Measurements from ENCODE around the gene CPEB2. TPM values are rescaled to one million over a fixed set of nuclear protein-coding genes. Genes with fewer than 3 reads are reported as not detected.
"Not testable (repeated sequence)": the region's sequence is repeated elsewhere in the genome, so short reads cannot be mapped to it uniquely, and the experiment has no call there.

The CPEB2 gene
- total RNA-seq, 2 donors from 2014 or later = 17.2 to 29.3 TPM

DNA sequence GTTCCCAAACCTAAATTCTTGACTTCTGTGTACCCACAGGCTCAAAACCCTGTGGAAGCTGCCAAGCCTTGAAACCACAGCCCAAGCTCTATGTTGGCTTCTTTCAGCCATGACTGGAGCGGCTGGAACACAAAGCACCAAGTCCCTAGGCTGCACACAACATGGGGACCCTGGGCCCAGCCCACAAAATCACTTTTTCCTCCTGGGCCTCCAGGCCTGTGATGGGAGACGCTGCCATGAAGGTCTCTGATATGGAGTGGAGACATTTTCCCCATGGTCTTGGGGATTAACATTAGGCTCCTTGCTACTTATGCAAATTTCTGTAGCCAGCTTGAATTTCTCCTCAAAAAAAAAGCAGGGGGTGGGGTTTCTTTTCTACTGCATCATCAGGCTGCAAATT, 84.0 kb downstream of the CPEB2 start:
- not testable (repeated sequence) for DNase-seq; H3K36me3 Mint-ChIP-seq (ENCODE audit: low read depth); H3K9me3 ChIP-seq (ENCODE audit: control insufficient read depth, low read length, poor library complexity, severe bottlenecking); H3K27ac Mint-ChIP-seq; H3K4me1 Mint-ChIP-seq; H3K4me3 Mint-ChIP-seq; ATAC-seq
- H3K27me3 Mint-ChIP-seq = peaks cover 16% of the 10 kb centered on the region

DNA sequence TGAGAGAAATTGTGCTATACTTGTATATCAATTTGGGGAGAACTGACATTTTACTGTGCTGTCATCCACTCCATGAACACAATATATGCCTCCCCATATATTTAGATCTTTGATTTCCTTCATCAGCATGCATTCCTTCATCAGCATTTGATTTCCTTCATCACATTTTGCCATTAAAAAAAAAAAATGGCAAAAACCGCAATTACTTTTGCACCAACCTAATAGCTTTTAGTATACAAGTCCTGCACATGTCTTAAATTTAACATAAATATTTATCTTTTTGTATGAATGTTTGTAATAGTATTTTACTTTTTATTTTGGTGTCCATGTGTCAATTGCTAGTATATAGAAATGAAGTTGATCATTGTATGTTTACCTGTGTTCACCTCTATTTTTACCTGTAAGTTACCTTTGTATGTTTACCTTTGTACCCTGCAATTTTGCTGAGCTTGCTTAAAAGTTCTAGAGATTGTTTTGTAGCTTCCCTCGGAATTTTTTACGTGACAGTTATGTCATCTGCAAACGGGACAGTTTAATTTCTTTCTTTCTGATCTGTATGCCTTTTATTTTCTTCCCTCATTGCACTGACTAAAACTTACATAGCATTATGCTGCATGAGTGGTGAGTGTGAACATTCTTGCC, 86.2 kb downstream of the CPEB2 start:
- Mint-ChIP-seq H3K4me1 (peaks cover 4% of the 10 kb centered on the region), H3K27ac (no peak overlapping the region), H3K4me3 (no peak overlapping the region), H3K27me3 (peaks cover 22% of the 10 kb centered on the region), H3K36me3 (ENCODE audit: low read depth) (peaks cover 2% of the 10 kb centered on the region)
- ATAC-seq (no peak), DNase-seq (no peak)
- no peaks in the 10 kb centered on the region for H3K9me3 ChIP-seq (ENCODE audit: control insufficient read depth, low read length, poor library complexity, severe bottlenecking)

GRCh38 chr4:15089979-15090378, 87.7 kb downstream of the CPEB2 start:
- ATAC-seq (no peak), DNase-seq (no peak)
- no peaks in the 10 kb centered on the region for H3K9me3 ChIP-seq (ENCODE audit: control insufficient read depth, low read length, poor library complexity, severe bottlenecking)
- peaks cover 4% of the 10 kb centered on the region for H3K4me1 Mint-ChIP-seq
- H3K27me3 Mint-ChIP-seq = peaks cover 22% of the 10 kb centered on the region
- peaks cover 3% of the 10 kb centered on the region for H3K36me3 Mint-ChIP-seq (ENCODE audit: low read depth)
- no peak overlapping the region for H3K27ac Mint-ChIP-seq
- no peak overlapping the region for H3K4me3 Mint-ChIP-seq

DNA sequence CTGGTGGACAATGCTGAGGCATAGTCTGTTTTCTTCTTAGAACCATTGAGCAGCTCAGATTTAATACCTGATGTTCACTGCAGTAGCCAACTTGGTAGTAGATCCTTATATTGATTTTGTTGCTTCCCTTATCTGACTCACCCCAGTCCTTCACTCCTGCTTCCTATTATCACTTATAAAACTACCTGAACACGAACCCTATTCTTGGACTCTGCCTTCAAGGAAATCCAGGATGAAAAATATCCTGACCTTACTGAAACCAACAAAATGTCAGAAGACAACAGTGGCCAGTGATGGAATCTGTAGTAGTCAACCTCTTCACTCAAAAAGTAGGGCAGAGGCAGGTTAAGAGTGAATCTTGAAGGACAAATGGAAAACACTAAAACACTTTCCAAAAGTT, 98.1 kb downstream of the CPEB2 start:
- no peak overlapping the region for H3K4me3 Mint-ChIP-seq
- no peaks in the 10 kb centered on the region for H3K9me3 ChIP-seq (ENCODE audit: control insufficient read depth, low read length, poor library complexity, severe bottlenecking)
- no peak for ATAC-seq
- DNase-seq = no peak
- H3K36me3 Mint-ChIP-seq (ENCODE audit: low read depth) = no peaks in the 10 kb centered on the region
- H3K27ac Mint-ChIP-seq = no peak overlapping the region
- H3K4me1 Mint-ChIP-seq = no peaks in the 10 kb centered on the region
- H3K27me3 Mint-ChIP-seq = peaks cover 12% of the 10 kb centered on the region

- Mint-ChIP-seq H3K27ac (no peak overlapping the region), H3K27me3 (peaks cover 12% of the 10 kb centered on the region), H3K4me1 (no peaks in the 10 kb centered on the region), H3K36me3 (ENCODE audit: low read depth) (no peaks in the 10 kb centered on the region), H3K4me3 (no peak overlapping the region)
- DNase-seq (no peak), ATAC-seq (no peak)
- no peaks in the 10 kb centered on the region for H3K9me3 ChIP-seq (ENCODE audit: control insufficient read depth, low read length, poor library complexity, severe bottlenecking)
These were observed 98.9 kb downstream of the CPEB2 start for GRCh38 chr4:15100994-15101695.

DNA sequence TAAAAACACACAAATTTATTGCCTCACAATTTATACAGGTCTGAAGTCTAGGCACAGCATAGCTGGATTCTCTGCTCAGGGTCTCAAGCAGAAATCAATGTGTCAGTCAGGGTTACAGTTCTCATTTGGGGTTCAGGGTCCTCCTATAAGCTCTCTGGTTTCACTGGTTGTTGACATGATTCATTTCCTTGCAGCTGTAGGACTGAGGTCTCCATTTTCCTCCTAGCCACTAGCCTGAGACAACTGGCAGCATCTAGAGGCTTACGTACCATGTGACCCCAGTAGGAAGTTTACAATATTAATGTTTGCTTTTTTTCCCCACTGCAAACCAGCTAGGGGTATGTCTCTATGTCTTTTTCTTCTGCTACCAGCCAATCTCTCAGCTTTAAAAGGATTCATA, 102.5 kb downstream of the CPEB2 start:
- Mint-ChIP-seq H3K27me3 (peaks cover 14% of the 10 kb centered on the region), H3K4me1 (no peaks in the 10 kb centered on the region), H3K4me3 (no peak overlapping the region), H3K36me3 (ENCODE audit: low read depth) (no peaks in the 10 kb centered on the region), H3K27ac (no peak overlapping the region)
- DNase-seq (no peak), ATAC-seq (no peak)
- H3K9me3 ChIP-seq (ENCODE audit: control insufficient read depth, low read length, poor library complexity, severe bottlenecking) = no peaks in the 10 kb centered on the region

DNA sequence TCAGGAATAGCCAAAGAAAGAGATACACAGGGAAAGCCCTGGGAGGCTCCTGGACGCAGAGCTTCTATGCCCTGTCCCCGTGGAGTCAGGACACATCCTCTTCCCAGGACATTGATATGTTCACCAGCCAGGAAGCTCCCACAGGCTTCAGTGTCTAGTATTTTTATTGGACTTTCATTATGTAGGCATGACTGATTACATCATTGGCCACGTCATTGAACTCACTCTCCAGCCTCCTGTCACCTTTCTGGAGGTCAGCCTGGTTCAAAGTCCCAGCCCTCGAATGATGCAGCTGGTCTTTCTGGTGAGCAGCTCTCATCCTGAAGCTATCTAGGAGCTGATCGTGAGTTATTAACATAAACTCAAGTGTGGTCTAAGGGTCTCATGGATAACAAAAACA, 104.1 kb downstream of the CPEB2 start:
- ATAC-seq (no peak), DNase-seq (no peak)
- H3K27ac Mint-ChIP-seq = no peak overlapping the region
- H3K9me3 ChIP-seq (ENCODE audit: control insufficient read depth, low read length, poor library complexity, severe bottlenecking) = no peaks in the 10 kb centered on the region
- no peaks in the 10 kb centered on the region for H3K4me1 Mint-ChIP-seq
- H3K4me3 Mint-ChIP-seq = no peak overlapping the region
- no peaks in the 10 kb centered on the region for H3K36me3 Mint-ChIP-seq (ENCODE audit: low read depth)
- H3K27me3 Mint-ChIP-seq = peaks cover 7% of the 10 kb centered on the region

GRCh38 chr4:15109600-15109999, 107.3 kb downstream of the CPEB2 start:
- Mint-ChIP-seq H3K4me3 (no peak overlapping the region), H3K4me1 (no peaks in the 10 kb centered on the region), H3K27ac (no peak overlapping the region), H3K27me3 (peaks cover 7% of the 10 kb centered on the region), H3K36me3 (ENCODE audit: low read depth) (no peaks in the 10 kb centered on the region)
- DNase-seq (no peak), ATAC-seq (no peak)
- no peaks in the 10 kb centered on the region for H3K9me3 ChIP-seq (ENCODE audit: control insufficient read depth, low read length, poor library complexity, severe bottlenecking)

- no peaks in the 10 kb centered on the region for H3K9me3 ChIP-seq (ENCODE audit: control insufficient read depth, low read length, poor library complexity, severe bottlenecking)
- no peak for ATAC-seq
- H3K36me3 Mint-ChIP-seq (ENCODE audit: low read depth) = no peaks in the 10 kb centered on the region
- no peak for DNase-seq
- peaks cover 7% of the 10 kb centered on the region for H3K27me3 Mint-ChIP-seq
- no peak overlapping the region for H3K27ac Mint-ChIP-seq
- no peak overlapping the region for H3K4me3 Mint-ChIP-seq
- no peaks in the 10 kb centered on the region for H3K4me1 Mint-ChIP-seq
These were observed 107.9 kb downstream of the CPEB2 start for GRCh38 chr4:15110120-15110571.

GRCh38 chr4:15116509-15117079, 114.3 kb downstream of the CPEB2 start:
- peaks cover 4% of the 10 kb centered on the region for H3K27me3 Mint-ChIP-seq
- no peak overlapping the region for H3K4me3 Mint-ChIP-seq
- no peak for DNase-seq
- no peaks in the 10 kb centered on the region for H3K4me1 Mint-ChIP-seq
- no peak overlapping the region for H3K27ac Mint-ChIP-seq
- no peak for ATAC-seq
- H3K36me3 Mint-ChIP-seq (ENCODE audit: low read depth) = peaks cover 2% of the 10 kb centered on the region
- H3K9me3 ChIP-seq (ENCODE audit: control insufficient read depth, low read length, poor library complexity, severe bottlenecking) = peaks cover 9% of the 10 kb centered on the region

- Mint-ChIP-seq H3K27me3 (peaks cover 4% of the 10 kb centered on the region), H3K4me3 (no peak overlapping the region), H3K4me1 (no peaks in the 10 kb centered on the region), H3K36me3 (ENCODE audit: low read depth) (peaks cover 2% of the 10 kb centered on the region), H3K27ac (no peak overlapping the region)
- ATAC-seq (no peak), DNase-seq (no peak)
- peaks cover 9% of the 10 kb centered on the region for H3K9me3 ChIP-seq (ENCODE audit: control insufficient read depth, low read length, poor library complexity, severe bottlenecking)
These were observed 115.1 kb downstream of the CPEB2 start for GRCh38 chr4:15117270-15117946.

DNA sequence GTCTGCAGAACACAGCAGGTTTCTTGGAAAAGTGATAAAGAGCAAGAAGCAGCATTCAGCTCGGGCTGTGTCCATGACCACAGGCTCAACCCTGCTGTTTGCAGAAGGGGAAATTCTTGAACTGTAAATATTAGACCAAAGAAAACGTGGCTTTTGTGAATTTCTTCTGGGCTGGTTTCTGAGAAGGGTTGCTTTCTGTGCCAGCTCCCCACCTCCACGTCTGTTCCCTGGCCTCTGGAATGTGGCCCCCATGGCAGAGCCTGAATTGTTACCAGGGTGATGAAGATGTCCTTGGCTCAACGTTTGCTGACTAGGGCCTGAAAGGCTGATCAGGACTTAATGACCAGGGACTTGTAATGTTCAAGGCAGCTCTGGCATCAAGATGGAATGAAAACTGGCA, 116.0 kb downstream of the CPEB2 start:
- DNase-seq (no peak), ATAC-seq (no peak)
- Mint-ChIP-seq H3K27me3 (peaks cover 4% of the 10 kb centered on the region), H3K36me3 (ENCODE audit: low read depth) (peaks cover 2% of the 10 kb centered on the region), H3K4me1 (no peaks in the 10 kb centered on the region), H3K27ac (no peak overlapping the region), H3K4me3 (no peak overlapping the region)
- H3K9me3 ChIP-seq (ENCODE audit: control insufficient read depth, low read length, poor library complexity, severe bottlenecking) = peaks cover 9% of the 10 kb centered on the region
